ENCODE results near the gene FSIP1. TPM values are rescaled to one million over a fixed set of nuclear protein-coding genes. Genes with fewer than 3 reads are reported as not detected.

Gene FSIP1
- polyA plus RNA-seq, 2 of the 4 experiments (the other 2 are of a cell fraction) = 0.71 to 0.93 TPM

DNA sequence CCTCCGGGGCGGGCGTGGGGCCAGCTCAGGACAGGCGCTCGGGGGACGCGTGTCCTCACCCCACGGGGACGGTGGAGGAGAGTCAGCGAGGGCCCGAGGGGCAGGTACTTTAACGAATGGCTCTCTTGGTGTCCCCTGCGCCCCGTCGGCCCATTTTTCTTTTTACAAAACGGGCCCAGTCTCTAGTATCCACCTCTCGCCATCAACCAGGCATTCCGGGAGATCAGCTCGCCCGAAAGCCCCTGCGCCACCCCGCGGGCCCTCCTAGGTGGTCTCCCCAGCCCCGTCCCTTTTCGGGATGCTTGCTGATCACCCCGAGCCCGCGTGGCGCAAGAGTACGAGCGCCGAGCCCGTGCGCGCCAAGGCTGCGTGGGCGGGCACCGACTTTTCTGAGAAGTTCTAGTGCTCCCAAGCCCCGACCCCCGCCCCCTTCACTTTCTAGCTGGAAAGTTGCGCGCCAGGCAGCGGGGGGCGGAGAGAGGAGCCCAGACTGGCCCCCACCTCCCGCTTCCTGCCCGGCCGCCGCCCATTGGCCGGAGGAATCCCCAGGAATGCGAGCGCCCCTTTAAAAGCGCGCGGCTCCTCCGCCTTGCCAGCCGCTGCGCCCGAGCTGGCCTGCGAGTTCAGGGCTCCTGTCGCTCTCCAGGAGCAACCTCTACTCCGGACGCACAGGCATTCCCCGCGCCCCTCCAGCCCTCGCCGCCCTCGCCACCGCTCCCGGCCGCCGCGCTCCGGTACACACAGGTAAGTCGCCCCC is 202.0 kb downstream of the FSIP1 start, which contains the start of gene THBS1 (continued):
- TF ChIP-seq ZSCAN20 (CRISPR knock-in tag; IDR thresholded peaks at IDR 0.05) = no peak
- TF ChIP-seq ESRRA (IDR thresholded peaks at IDR 0.05; ENCODE audit: borderline replicate concordance, low read length) = no peak
- TF ChIP-seq RARB (CRISPR knock-in tag; IDR thresholded peaks at IDR 0.05) = no peak
- TF ChIP-seq ZC3H11A (IDR thresholded peaks at IDR 0.05) = no peak
- peak in 1 of 2 experiments; percentile 79; a peak in 3 of 5 replicates for TF ChIP-seq JUN (IDR thresholded peaks at IDR 0.05)
- TF ChIP-seq CHD4 (IDR thresholded peaks at IDR 0.05; ENCODE audit: borderline replicate concordance) = no peak
- TF ChIP-seq CBX8 (IDR thresholded peaks at IDR 0.05) = no peak
- TF ChIP-seq HOXB5 (CRISPR knock-in tag; IDR thresholded peaks at IDR 0.05) = no peak
- TF ChIP-seq, protein P1, sequence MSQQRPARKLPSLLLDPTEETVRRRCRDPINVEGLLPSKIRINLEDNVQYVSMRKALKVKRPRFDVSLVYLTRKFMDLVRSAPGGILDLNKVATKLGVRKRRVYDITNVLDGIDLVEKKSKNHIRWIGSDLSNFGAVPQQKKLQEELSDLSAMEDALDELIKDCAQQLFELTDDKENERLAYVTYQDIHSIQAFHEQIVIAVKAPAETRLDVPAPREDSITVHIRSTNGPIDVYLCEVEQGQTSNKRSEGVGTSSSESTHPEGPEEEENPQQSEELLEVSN (IDR thresholded peaks at IDR 0.05; ENCODE audit: borderline replicate concordance, low read depth) = peak; percentile 67; the same call in 1 of the 2 replicates
- TF ChIP-seq, protein P2, sequence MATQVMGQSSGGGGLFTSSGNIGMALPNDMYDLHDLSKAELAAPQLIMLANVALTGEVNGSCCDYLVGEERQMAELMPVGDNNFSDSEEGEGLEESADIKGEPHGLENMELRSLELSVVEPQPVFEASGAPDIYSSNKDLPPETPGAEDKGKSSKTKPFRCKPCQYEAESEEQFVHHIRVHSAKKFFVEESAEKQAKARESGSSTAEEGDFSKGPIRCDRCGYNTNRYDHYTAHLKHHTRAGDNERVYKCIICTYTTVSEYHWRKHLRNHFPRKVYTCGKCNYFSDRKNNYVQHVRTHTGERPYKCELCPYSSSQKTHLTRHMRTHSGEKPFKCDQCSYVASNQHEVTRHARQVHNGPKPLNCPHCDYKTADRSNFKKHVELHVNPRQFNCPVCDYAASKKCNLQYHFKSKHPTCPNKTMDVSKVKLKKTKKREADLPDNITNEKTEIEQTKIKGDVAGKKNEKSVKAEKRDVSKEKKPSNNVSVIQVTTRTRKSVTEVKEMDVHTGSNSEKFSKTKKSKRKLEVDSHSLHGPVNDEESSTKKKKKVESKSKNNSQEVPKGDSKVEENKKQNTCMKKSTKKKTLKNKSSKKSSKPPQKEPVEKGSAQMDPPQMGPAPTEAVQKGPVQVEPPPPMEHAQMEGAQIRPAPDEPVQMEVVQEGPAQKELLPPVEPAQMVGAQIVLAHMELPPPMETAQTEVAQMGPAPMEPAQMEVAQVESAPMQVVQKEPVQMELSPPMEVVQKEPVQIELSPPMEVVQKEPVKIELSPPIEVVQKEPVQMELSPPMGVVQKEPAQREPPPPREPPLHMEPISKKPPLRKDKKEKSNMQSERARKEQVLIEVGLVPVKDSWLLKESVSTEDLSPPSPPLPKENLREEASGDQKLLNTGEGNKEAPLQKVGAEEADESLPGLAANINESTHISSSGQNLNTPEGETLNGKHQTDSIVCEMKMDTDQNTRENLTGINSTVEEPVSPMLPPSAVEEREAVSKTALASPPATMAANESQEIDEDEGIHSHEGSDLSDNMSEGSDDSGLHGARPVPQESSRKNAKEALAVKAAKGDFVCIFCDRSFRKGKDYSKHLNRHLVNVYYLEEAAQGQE (IDR thresholded peaks at IDR 0.05) = no peak
- TF ChIP-seq, protein P3, sequence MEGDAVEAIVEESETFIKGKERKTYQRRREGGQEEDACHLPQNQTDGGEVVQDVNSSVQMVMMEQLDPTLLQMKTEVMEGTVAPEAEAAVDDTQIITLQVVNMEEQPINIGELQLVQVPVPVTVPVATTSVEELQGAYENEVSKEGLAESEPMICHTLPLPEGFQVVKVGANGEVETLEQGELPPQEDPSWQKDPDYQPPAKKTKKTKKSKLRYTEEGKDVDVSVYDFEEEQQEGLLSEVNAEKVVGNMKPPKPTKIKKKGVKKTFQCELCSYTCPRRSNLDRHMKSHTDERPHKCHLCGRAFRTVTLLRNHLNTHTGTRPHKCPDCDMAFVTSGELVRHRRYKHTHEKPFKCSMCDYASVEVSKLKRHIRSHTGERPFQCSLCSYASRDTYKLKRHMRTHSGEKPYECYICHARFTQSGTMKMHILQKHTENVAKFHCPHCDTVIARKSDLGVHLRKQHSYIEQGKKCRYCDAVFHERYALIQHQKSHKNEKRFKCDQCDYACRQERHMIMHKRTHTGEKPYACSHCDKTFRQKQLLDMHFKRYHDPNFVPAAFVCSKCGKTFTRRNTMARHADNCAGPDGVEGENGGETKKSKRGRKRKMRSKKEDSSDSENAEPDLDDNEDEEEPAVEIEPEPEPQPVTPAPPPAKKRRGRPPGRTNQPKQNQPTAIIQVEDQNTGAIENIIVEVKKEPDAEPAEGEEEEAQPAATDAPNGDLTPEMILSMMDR (IDR thresholded peaks at IDR 0.05) = no peak; the same call in 2 of the 3 replicates
- TF ChIP-seq, protein P4, sequence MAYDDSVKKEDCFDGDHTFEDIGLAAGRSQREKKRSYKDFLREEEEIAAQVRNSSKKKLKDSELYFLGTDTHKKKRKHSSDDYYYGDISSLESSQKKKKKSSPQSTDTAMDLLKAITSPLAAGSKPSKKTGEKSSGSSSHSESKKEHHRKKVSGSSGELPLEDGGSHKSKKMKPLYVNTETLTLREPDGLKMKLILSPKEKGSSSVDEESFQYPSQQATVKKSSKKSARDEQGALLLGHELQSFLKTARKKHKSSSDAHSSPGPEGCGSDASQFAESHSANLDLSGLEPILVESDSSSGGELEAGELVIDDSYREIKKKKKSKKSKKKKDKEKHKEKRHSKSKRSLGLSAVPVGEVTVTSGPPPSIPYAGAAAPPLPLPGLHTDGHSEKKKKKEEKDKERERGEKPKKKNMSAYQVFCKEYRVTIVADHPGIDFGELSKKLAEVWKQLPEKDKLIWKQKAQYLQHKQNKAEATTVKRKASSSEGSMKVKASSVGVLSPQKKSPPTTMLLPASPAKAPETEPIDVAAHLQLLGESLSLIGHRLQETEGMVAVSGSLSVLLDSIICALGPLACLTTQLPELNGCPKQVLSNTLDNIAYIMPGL (CRISPR knock-in tag; IDR thresholded peaks at IDR 0.05; ENCODE audit: borderline replicate concordance) = no peak
- TF ChIP-seq CHD2 (IDR thresholded peaks at IDR 0.05; ENCODE audit: low read length, partially characterized antibody) = no peak
- TF ChIP-seq NPAS2 (CRISPR knock-in tag; IDR thresholded peaks at IDR 0.05; ENCODE audit: borderline replicate concordance) = no peak
- no peak for TF ChIP-seq ZFP36 (IDR thresholded peaks at IDR 0.05; ENCODE audit: borderline replicate concordance, partially characterized antibody)
- no peak; the same call in 1 of the 2 replicates for TF ChIP-seq GATA3 (IDR thresholded peaks at IDR 0.05; ENCODE audit: borderline replicate concordance)
- no peak for TF ChIP-seq HOXB13 (CRISPR knock-in tag; IDR thresholded peaks at IDR 0.05; ENCODE audit: low read depth)
- TF ChIP-seq RAD21 (conservative IDR thresholded peaks at IDR 0.05 in 1 of 2, IDR thresholded peaks at IDR 0.05 in 1 of 2) = peak in 1 of 2 experiments; percentile 9; a peak in 1 of 5 replicates
